ENCODE data around the gene SPACA7. TPM values are rescaled to one million over a fixed set of nuclear protein-coding genes. Genes with fewer than 3 reads are reported as not detected.
"Not testable (repeated sequence)": the region's sequence is repeated elsewhere in the genome, so short reads cannot be mapped to it uniquely, and the experiment has no call there.

Gene SPACA7
- polyA plus RNA-seq, 3 donors = not detected

DNA sequence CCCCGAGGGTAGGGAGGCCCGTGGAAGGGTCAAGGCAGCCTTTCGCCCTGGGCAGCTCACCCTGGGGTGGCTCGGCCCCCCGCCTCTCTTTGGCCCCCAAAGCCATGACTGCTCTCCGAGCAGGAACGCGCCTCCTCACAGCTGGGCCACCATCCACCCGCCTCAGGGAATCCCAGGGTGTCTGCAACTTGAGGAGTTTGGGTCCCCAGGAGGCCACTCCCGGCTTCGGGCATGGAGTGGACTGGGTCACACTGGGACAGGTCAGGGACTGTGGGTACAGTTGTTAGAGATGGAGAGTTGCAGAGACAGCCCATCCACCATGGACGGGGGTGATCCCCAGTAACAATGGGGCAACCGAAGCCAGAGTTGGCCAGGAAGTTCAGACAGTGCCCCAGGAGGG is 19.8 kb downstream of the SPACA7 start:
- not testable (repeated sequence) for DNase-seq (ENCODE audit: extremely low read depth in 1 of 11, low read depth in 9 of 11, low spot score in 4 of 11)

DNA sequence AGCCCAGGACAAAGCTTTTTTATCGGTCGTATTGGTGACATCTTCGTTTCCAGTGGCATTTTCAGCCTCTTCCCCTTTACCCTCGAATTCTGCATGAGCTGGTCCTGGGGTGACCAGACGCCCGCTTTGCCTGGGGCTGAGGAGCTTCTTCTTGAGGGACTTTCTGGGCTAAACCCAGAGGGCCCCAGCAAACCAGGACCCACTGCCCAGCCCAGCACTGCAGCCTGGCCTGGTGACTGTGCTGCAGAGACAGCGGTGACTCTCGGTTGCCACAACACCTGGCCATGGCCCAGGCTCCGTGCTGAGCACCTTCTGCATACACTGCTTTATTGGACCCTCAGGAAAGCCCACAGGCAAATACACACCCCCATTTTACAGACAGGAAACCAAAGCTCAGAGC is 21.0 kb downstream of the SPACA7 start:
- no peak for DNase-seq (ENCODE audit: extremely low read depth in 1 of 11, low read depth in 9 of 11, low spot score in 4 of 11)

DNA sequence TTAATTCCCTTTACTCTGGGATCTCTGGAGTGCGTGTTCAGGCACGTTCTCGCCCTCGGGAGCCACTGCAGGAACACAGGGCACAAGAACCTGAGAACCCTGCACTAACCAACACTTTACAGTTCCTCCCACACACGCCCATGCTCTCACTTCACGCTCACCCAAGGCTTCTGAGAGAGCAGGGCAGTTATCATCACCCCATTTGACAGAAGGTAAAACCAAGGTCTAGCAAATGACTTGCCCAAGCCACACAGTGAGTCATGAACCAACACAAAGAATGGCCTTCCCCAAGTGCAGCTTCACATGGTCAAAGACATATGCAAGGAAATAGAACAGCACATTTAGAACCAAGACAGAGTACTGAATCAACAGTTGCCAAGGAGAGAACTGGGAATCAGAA is 22.2 kb downstream of the SPACA7 start:
- DNase-seq (ENCODE audit: extremely low read depth in 1 of 11, low read depth in 9 of 11, low spot score in 4 of 11) = not testable (repeated sequence)

DNA sequence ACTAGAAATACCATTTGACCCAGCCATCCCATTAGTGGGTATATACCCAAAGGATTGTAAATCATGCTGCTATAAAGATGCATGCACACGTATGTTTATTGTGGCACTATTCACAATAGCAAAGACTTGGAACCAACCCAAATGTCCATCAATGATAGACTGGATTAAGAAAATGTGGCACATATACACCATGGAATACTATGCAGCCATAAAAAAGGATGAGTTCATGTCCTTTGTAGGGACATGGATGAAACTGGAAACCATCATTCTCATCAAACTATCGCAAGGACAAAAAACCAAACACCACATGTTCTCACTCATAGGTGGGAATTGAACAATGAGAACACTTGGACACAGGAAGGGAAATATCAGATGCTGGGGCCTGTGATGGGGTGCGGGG is 33.7 kb downstream of the SPACA7 start:
- not testable (repeated sequence) for DNase-seq (ENCODE audit: extremely low read depth in 1 of 11, low read depth in 9 of 11, low spot score in 4 of 11)

DNA sequence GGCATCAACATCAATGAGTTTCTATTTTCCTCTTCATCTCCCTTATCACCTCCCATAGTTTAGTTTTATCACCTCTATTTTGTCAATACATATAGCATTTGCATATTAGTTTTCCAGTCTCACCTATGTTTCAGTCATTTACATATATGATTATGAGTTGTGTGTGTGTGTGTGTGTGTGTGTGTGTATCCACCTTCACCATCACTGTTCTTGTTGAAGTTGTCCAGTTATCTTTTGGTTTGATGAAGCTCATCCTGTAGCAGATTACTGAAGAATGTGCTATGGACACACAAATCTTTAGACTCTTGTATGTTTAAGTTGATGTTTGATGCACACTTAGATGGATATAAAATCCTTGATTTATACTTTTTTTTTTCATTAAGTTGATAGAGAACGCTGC is 40.5 kb downstream of the SPACA7 start:
- DNase-seq (ENCODE audit: extremely low read depth in 1 of 11, low read depth in 9 of 11, low spot score in 4 of 11) = no peak

DNA sequence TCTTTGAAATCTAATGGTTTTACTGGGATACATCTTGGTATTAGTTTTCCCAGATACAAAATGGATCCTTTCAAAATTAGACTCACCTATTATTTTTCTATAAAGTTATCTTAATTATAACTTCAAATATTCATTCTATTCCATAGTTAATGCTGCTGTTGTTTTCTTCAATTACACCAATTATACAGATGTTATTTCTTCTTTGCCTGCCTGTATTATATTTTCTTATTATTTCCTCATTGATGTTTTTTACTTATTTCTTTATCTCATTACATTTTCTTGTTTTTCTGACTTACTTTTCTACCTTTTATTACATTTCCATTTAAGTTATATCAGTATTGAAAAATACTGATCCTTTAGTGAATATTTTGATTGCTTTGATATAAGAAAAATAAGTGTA is 40.9 kb downstream of the SPACA7 start:
- DNase-seq (ENCODE audit: extremely low read depth in 1 of 11, low read depth in 9 of 11, low spot score in 4 of 11) = no peak

DNA sequence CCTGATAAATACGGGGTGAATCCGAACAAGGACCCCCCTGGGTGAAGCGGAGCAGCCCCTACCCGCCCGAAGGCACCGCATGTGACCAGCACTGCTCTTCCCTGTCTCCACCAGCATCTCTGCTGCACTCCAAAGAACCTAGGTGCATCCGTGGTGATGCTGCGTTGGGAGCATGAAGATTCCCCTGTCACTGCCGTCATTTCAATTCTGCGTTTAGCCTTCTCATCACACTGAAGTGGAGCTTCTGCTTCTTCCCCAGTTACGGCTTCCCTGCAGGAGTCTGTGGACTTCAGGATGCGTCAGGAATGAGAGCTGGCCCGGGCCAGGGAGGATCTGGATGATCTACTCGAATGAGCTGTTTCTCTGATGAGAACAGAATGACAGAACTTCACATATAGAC is 47.9 kb downstream of the SPACA7 start:
- no peak for DNase-seq (ENCODE audit: extremely low read depth in 1 of 11, low read depth in 9 of 11, low spot score in 4 of 11)

DNA sequence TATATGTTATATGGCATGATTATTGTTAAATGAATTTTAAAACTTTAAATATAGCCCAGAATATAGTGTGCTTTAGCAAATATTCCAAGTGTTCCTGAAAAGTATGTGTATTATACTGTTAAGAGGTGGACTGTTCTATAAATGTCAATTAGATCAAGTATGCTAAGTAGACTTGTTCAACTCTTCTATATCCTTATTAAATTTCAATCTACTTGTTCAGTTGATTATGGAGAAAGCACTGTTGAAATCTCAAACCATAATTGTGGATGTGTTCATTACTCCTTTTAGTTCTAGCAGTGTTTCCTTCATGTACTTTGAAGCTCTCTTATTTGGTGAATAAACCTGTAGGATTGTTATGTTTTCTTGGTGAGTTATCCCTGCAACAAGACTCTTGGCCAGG is 52.5 kb downstream of the SPACA7 start:
- no peak for DNase-seq (ENCODE audit: extremely low read depth in 1 of 11, low read depth in 9 of 11, low spot score in 4 of 11)

DNA sequence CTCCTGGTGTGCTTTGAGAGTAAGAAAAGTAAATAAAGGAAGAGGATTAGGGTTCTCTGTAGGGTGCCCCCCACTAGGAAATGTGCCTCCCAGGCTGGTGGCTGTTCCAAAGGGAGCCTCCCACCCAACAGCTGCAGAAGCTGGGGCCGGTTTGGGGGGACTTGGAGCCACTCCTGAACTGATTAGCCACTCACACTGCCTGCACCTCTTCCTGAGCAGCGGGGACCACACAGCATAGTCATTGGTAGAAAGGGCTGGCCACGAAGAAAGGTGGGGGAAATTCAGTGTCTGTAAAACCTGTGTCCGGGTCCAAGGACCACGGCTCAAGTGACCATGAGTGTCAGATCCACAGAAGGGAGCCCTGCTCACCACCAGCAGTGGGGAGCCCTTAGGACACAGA is 55.6 kb downstream of the SPACA7 start:
- DNase-seq (ENCODE audit: extremely low read depth in 1 of 11, low read depth in 9 of 11, low spot score in 4 of 11) = no peak

DNA sequence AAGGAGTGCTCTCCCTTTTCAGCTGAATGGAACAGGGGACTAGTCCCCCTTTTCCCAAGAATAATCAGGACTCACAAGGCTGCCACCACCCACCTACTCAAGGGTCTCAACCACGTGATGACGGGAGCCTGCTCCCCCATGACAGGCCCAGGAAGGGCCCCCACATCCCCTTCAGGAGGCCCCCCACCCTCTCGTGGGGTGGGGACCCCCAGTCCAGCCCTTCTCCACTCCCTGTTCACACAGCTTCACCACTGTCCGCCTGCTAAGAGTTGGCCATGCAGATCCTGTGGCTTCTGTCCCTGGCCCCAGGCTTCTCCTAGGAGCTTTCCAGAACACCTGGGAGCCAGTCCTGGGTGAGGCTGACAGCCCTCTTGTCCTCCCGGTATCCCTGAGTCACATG is 56.6 kb downstream of the SPACA7 start:
- DNase-seq (ENCODE audit: extremely low read depth in 1 of 11, low read depth in 9 of 11, low spot score in 4 of 11) = not testable (repeated sequence)

DNA sequence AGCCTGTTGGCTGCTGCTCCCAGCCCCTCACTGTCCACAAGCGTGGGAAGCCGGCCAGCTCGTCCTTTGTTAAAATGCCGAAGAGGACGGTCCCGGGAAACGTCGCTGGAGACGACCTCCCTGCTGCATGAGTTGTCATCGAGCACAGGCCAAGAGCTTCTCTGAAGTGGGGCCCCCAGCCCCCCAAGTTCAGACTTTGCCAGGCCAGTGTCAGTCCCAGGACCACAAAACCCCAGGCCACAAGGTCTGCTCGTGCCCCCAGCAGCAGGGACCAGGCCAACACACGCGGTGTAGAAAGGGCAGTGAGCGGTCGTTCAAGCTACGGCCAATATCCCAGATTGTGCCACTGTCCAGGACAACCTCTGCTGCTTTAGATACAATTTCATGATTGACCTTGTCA is 57.4 kb downstream of the SPACA7 start:
- DNase-seq (ENCODE audit: extremely low read depth in 1 of 11, low read depth in 9 of 11, low spot score in 4 of 11) = not testable (repeated sequence)

DNA sequence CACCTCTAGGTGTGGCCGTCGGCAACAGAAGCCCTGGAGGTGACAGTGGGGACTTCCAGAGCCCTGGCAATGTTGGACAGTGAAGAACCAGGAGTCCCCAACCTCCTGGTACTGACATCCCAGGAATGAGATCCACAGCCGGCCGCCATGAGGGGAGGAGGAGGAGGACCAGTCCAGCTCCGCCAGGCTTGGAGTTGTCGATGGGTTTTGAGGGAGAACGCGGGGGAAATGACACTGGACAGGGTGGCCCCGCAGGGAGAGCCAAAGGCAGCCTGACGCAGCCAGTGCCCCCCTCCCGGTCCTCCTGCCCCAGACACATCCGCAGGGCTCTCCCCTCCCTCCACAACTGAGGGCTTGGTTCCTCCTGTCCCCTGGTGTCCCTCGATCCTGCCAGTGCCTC is 57.9 kb downstream of the SPACA7 start:
- no peak for DNase-seq (ENCODE audit: extremely low read depth in 1 of 11, low read depth in 9 of 11, low spot score in 4 of 11)

DNA sequence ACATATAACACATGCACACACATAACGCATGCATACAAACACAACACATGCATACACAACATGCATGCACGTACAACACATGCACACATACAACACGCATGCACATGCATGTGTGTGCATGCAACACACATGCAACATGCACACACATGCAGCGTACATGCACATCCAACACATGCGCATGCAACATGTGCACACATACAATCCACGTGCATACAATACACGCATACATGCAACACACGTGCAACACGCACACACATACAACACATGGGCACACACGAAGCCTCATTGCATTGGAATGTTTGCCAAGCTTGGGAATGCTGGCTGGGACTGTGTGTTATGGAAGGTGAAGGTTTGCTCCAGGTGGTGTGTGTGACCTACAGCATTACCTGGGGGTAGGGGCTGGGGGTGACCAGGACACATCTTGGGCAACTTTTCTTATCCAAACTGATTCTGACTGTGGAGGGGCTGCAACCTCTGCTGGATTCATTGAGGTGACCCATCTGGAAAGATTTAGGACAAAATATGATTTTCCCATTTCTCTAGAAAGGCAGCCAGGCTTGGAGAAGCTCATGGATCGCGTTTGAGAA is 58.9 kb downstream of the SPACA7 start:
- DNase-seq (ENCODE audit: extremely low read depth in 1 of 11, low read depth in 9 of 11, low spot score in 4 of 11) = no peak

DNA sequence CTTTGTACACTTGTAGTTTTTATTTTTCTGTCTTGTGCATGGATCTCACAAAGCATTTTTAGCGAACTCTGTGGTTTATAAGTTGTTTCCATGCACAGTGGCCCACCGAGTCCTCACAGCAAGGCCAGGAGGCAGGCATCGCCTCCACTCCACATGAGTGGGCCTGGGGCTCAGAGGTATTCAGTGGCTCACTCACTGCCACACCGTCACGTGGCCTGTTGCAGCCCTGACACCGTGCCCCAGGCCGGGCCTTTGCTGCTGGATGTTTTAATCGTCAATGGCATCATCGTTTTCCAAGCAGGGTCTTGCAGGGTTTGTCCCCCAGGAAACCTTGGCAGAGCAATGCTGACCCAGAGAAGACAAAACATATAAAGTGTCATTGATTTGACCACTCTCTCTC is 59.8 kb downstream of the SPACA7 start:
- no peak for DNase-seq (ENCODE audit: extremely low read depth in 1 of 11, low read depth in 9 of 11, low spot score in 4 of 11)

DNA sequence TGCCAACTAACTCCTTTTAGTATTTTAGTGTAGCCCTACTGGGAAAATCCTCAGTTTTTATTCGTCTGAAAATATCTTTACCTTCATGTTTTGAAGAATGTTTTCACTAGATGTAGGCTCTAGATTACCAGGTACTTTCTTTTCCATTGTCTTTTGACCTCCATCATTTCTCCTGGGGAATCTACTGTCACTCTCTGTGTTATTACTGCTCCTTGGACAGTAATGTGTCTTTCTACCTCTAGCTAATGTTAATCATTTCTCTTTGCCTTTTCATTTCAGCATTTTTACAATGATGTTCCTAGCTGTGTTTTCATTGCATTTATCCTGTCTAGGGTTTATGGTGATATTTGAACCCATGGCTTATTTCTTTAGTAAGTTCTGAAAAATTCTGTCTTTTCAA is 61.9 kb downstream of the SPACA7 start:
- DNase-seq (ENCODE audit: extremely low read depth in 1 of 11, low read depth in 9 of 11, low spot score in 4 of 11) = no peak

DNA sequence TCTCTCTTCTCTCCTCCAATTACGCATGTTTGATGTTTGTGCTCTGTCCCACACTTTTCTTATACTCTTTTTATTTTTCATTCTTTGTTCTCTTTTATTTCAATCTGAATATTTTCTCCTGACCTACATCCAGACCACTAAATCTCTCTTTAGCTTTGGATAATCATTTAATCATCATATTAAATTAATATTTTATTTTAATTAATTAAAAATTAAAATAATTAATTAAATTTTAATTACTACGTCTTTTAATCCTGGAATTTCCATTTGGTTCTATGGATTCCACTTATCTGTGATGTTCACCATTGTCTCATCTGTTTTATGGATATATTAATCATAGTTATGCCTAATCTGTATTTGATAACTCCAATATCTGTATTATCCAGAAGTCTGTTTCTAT is 62.4 kb downstream of the SPACA7 start:
- no peak for DNase-seq (ENCODE audit: extremely low read depth in 1 of 11, low read depth in 9 of 11, low spot score in 4 of 11)

DNA sequence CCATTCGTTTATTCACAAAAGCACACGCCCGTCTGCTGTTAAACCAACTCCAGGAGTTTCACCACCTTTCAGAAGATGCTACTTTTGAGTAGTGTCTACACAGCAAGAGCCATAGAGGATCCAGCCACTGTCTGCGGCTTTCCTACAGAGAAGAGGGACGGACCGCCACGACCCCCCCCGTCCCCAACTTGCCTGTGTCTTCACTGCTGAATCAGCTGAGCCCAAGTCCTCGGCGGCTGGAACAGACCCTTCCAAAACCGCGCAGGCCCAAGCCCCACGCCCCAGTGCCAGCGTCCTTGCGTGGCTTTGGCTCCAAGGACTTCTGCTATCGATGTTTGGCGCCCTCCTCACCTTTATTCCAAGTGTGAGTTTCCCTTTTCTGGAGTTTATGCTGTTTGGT is 65.1 kb downstream of the SPACA7 start:
- no peak for DNase-seq (ENCODE audit: extremely low read depth in 1 of 11, low read depth in 9 of 11, low spot score in 4 of 11)

DNA sequence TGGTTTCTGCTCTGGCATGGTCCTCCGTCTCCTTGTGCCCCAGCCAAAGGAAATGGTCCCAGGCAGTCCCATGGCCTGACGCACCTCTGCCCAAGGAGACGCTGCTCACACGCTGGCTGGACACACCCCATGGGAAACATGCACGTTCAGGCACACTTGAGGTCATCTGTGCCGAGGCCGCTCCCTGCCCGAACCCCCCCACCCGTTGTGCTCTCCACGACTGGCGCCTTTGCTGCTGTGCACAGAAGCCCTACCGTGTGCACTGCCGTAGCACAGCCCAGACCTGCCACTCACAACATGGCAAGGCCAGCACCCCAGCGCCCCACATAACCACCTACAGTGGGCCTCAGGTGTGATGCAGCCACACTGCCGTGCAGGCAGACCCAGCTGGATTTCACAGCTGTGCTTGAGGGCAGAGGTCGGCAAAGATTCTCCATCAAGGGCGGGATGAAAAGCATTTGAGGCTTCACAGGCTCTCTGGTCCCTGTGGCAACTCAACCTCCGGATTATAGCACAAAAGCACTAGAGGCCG is 65.7 kb downstream of the SPACA7 start:
- no peak for DNase-seq (ENCODE audit: extremely low read depth in 1 of 11, low read depth in 9 of 11, low spot score in 4 of 11)

DNA sequence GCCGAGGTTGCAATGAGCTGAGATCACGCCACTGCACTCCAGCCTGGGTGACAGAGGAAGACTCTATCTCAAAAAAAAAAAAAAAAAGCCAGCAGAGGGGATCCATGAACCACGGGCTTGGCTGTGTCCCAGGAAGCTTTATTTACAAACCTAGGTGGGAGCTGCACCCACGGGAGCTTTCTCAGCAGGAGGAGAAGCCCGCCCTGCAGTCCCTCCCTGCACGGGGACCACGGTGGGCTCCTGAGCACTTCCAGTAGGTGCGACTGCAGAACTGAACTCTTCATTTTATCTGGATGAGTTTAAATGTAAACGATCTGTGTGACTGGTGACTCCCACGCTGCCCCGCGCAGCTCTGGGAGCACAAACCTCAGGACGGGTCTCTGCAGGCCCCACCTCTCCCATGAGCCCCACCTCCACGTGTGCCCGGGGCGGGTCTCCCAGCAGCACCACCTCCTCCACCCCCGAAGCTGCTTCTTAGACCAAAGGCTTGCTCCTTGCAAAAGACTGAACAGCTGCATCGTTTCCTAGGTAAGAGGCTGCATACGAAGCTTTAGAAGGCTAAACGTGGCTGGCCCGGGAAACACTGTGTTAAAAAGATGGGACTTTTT is 66.4 kb downstream of the SPACA7 start:
- DNase-seq (ENCODE audit: extremely low read depth in 1 of 11, low read depth in 9 of 11, low spot score in 4 of 11) = peak in 8 of 11 donors; percentile 23 to 55 (median 34)

DNA sequence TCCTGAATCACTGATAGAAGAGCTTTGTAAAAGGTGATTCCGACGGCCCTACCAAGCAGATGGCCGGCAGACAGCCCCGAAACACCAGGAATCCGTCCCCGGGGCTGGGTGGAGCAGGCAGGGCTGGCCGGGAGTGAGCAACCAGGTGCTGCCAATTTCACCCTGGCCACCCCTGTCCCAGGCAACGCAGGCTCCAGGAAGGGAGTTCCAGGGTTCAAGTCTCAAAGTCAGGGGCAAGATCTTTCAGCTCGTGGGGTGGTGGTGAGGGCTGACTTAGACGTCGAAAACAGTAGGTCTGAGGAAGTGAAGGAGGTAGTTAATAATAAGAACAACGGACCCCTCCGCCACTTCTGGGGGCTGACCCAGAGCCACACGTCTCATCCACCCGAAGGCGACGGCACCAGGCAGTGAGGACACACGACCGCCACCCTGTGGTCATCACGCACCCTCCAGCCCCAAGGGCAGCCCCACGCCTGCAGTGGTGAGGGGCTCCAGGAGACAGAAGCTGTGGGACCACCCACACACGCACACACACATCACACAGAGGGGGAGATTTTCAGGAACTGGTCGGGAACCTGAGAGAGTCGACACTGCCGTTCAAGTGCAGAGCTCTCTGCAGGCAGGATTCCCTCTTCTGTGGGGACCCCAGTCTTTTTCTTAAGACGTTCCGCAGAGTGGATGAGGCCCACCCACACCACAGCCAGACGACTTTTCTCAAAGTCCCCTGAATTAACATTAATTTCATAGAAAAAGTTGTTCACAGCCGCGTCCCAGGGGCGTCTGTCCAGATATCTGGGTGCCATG is 67.2 kb downstream of the SPACA7 start:
- peak in 4 of 11 donors; percentile 12 to 18 (median 17) for DNase-seq (ENCODE audit: extremely low read depth in 1 of 11, low read depth in 9 of 11, low spot score in 4 of 11)
